Endodermal cell (in vitro differentiated cells): Measurements from ENCODE around the gene RPH3AL. TPM values are rescaled to one million over a fixed set of nuclear protein-coding genes. Genes with fewer than 3 reads are reported as not detected.

Source experiments
- DNase-seq: peaks from one replicate; pipeline ENCODE4 v3.0.0-alpha.2; 2017
- H3K27ac ChIP-seq: 2 replicates; pipeline ENCODE4 v1.5.1; 2013; ENCODE audit warnings: mild to moderate bottlenecking, low read depth, low read length, moderate library complexity
- H3K27me3 ChIP-seq: 2 replicates; pipeline ENCODE4 v1.6.1; 2013; ENCODE audit warnings: mild to moderate bottlenecking, low read length, moderate library complexity; ENCODE audit not compliant: insufficient read depth, control insufficient read depth, poor library complexity, severe bottlenecking
- H3K36me3 ChIP-seq: 2 replicates; pipeline ENCODE4 v1.7.0; 2013; ENCODE audit warnings: mild to moderate bottlenecking, low read length, moderate library complexity; ENCODE audit not compliant: control insufficient read depth, insufficient read depth
- H3K4me1 ChIP-seq: one replicate; pipeline ENCODE4 v1.7.0; 2013; ENCODE audit warnings: low read length; ENCODE audit not compliant: control insufficient read depth, insufficient read depth
- H3K4me3 ChIP-seq: 2 replicates; pipeline ENCODE4 v1.5.1; 2013; ENCODE audit warnings: mild to moderate bottlenecking, low read length, moderate library complexity
- H3K9ac ChIP-seq: 2 replicates; pipeline ENCODE4 v1.6.1; 2013; ENCODE audit warnings: mild to moderate bottlenecking, low read length, moderate library complexity; ENCODE audit not compliant: poor library complexity, severe bottlenecking; ENCODE audit errors: extremely low read depth
- H3K9me3 ChIP-seq: 2 replicates; pipeline ENCODE4 v1.6.1; 2013; ENCODE audit warnings: mild to moderate bottlenecking, low read length, moderate library complexity; ENCODE audit not compliant: control insufficient read depth
- H3K27ac Mint-ChIP-seq: 2 replicates; pipeline ENCODE4 v1.8.0; 2020; ENCODE audit warnings: mixed read lengths
- H3K27me3 Mint-ChIP-seq: 2 replicates; pipeline ENCODE4 v1.8.0; 2021; ENCODE audit warnings: mild to moderate bottlenecking, mixed read lengths; ENCODE audit not compliant: insufficient read depth
- H3K36me3 Mint-ChIP-seq: 2 replicates; pipeline ENCODE4 v1.8.0; 2020; ENCODE audit warnings: low read depth, mixed read lengths
- H3K4me1 Mint-ChIP-seq: 2 replicates; pipeline ENCODE4 v1.8.0; 2020; ENCODE audit warnings: mixed read lengths
- H3K4me3 Mint-ChIP-seq: 2 replicates; pipeline ENCODE4 v1.8.0; 2020; ENCODE audit warnings: mild to moderate bottlenecking, moderate library complexity, mixed read lengths
- H3K9me3 Mint-ChIP-seq: 2 replicates; pipeline ENCODE4 v1.8.0; 2020; ENCODE audit warnings: mild to moderate bottlenecking, mixed read lengths
- CTCF ChIP-seq: fragments of 200-600 bp; sonication (generic); conservative IDR thresholded peaks from 2 replicates; pipeline ENCODE4 v1.5.0; 2021; ENCODE audit warnings: antibody characterized with exemption, mild to moderate bottlenecking
- WGBS, 2 experiments: methylation state at CpG; one replicate each; pipeline versions ENCODE4 v1.1.5 to v1.1.7; 2013; ENCODE audit warnings: missing lambda C conversion rate in 2 of 2, mixed read lengths in 1 of 2; ENCODE audit not compliant: insufficient coverage in 1 of 2, insufficient read length in 1 of 2; 5-methylcytosine and 5-hydroxymethylcytosine counted together
- total RNA-seq, 2 donors: library from RNA; stranded (reverse); fragmentation: NEBNext Ultra II Directional in 1 of 2; extraction: Animal tissue kit (Norgen Biotek cat#: 25700) in 1 of 2; gene quantifications; 2 replicates in 1 of 2; 3 replicates in 1 of 2; pipeline ENCODE4 v1.2.1, GENCODE V29; 2021

RPH3AL gene
- total RNA-seq, 2 donors from 2014 or later = 14.7 to 16.9 TPM

DNA sequence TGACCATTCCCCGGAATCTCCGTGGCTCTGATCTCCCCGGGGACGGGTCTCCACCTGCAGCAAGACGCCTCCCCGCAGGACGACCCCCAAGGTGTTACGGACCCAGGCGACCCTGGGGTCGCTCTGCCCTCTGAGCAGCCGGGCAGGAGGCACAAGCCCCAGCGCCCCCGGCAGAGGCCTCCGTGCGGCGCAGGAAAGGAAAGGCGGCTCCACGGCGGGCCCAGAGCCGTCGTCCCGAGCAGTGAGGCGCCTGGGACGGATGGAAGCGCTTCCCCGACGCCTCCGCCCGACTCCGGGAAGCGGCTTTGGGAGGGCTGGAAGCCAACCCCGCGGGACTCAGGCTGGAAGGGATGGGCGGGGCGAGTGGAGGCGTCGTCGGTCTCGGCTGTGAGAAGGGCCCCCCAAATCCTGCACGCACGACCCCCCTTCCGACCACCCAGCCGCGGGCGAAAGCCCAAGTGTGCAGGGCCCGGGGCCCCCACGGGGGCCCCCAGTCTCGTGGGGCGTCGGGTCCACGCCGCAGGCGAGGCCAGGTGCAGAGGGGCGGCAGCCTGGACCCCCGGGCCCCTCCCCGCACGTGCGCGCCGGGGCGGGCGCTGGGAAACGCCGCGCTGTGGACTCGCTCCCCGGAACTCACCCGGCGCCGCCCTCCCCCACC lies 32.7 kb upstream of the RPH3AL start:
- peak; percentile 28 for TF ChIP-seq CTCF

GRCh38 chr17:384622-385177 lies 32.1 kb upstream of the RPH3AL start:
- H3K4me3 ChIP-seq = peak overlapping the region; percentile 45
- Mint-ChIP-seq H3K4me1 (peaks cover 6% of the 10 kb centered on the region), H3K27me3 (peaks cover 52% of the 10 kb centered on the region), H3K27ac (no peak overlapping the region), H3K36me3 (peaks cover 4% of the 10 kb centered on the region), H3K4me3 (peak overlapping the region; percentile 57), H3K9me3 (peaks cover 8% of the 10 kb centered on the region)
- peak overlapping the region; percentile 44 for H3K27ac ChIP-seq
- H3K9me3 ChIP-seq = no peaks in the 10 kb centered on the region
- 18 to 23% methylated on average over 6 to 35 of the region's 37 CpGs for WGBS, 2 experiments
- TF ChIP-seq CTCF = no peak
- peaks cover 45% of the 10 kb centered on the region for H3K27me3 ChIP-seq
- no peak for DNase-seq
- H3K4me1 ChIP-seq = no peaks in the 10 kb centered on the region
- H3K9ac ChIP-seq = no peak overlapping the region
- no peaks in the 10 kb centered on the region for H3K36me3 ChIP-seq

More for the DNA sequence above, 32.7 kb upstream of the RPH3AL start:
- Histone ChIP-seq H3K27me3 (peaks cover 45% of the 10 kb centered on the region), H3K36me3 (no peaks in the 10 kb centered on the region), H3K9ac (no peak overlapping the region), H3K4me3 (peak overlapping the region; percentile 45), H3K4me1 (no peaks in the 10 kb centered on the region), H3K27ac (no peak overlapping the region), H3K9me3 (no peaks in the 10 kb centered on the region)
- H3K27me3 Mint-ChIP-seq = peaks cover 52% of the 10 kb centered on the region
- peak; percentile 88 for DNase-seq
- WGBS, 2 experiments = 3 to 5% methylated on average over 16 to 57 of the region's 70 CpGs
- H3K4me3 Mint-ChIP-seq = peak overlapping the region; percentile 57
- no peak overlapping the region for H3K27ac Mint-ChIP-seq
- peaks cover 4% of the 10 kb centered on the region for H3K36me3 Mint-ChIP-seq
- H3K9me3 Mint-ChIP-seq = peaks cover 8% of the 10 kb centered on the region
- peaks cover 6% of the 10 kb centered on the region for H3K4me1 Mint-ChIP-seq

DNA sequence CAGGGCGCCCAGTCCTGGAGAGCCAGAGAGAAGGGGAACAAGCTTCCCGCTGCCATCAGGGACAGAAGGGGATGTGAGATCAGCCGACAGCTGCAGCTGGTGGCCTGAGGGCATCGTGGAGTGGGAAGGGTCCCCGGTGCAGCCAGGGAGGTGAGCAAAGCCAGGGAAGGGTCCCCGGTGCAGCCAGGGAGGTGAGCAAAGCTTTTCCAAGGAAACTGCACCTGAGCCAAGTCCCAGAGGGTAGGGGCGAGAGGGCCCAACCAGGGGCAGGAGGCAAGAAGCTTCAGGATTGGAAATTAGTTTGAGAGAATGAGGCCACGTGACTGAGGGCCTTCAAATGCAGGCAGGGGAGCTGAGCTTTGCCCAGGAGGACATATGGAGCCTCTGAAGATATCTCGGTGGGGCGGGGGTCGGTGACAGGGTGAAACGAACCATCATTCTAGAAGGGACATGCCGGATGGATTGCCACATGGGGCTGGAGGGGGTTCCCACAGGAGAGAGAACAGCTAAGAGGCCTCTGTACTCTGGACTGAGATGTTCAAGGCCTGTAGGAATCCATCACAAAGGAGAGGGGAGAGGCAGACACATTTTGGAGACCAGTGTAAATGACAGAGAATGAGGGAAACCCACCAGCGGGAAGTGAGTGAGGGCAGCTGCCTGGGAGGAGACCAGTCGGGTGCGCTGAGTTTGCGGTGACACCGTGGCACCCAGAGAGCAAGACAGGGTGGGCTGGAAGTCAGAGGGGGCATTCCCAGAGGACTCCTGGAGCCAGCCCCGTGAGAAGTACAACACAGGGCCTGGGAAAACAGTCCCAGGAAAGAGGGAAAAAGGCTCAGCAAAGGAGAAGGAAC lies 31.4 kb upstream of the RPH3AL start:
- Histone ChIP-seq H3K4me3 (no peak overlapping the region), H3K9me3 (no peaks in the 10 kb centered on the region), H3K27me3 (peaks cover 45% of the 10 kb centered on the region), H3K27ac (peak overlapping the region; percentile 44), H3K4me1 (no peaks in the 10 kb centered on the region), H3K9ac (no peak overlapping the region), H3K36me3 (no peaks in the 10 kb centered on the region)
- no peak for DNase-seq
- Mint-ChIP-seq H3K27me3 (peaks cover 52% of the 10 kb centered on the region), H3K9me3 (peaks cover 8% of the 10 kb centered on the region), H3K4me3 (peak overlapping the region; percentile 57), H3K36me3 (peaks cover 4% of the 10 kb centered on the region), H3K4me1 (peaks cover 6% of the 10 kb centered on the region), H3K27ac (no peak overlapping the region)
- WGBS, 2 experiments = 60 to 65% methylated on average over 18 to 19 of the region's 19 CpGs
- no peak for TF ChIP-seq CTCF
